Measurements from ENCODE around the gene GPR17.

- TF ChIP-seq EZH2 (IDR thresholded peaks at IDR 0.05; ENCODE audit: insufficient read depth, low read length) (no peak), CTCF (IDR thresholded peaks at IDR 0.05; ENCODE audit: insufficient read depth, low read depth, low read length) (no peak)
Observed at GRCh38 chr2:127663566-127664064, 17.7 kb downstream of the GPR17 start.

Measured in astrocyte (in vitro differentiated cells and primary cell).